PC-3 (cell line): ENCODE data around the gene UBE2D3. TPM values are rescaled to one million over a fixed set of nuclear protein-coding genes. Genes with fewer than 3 reads are reported as not detected.

ENCODE experiments used
- ATAC-seq: fragments of 200-7000 bp; cut with Tn5 transposase; 2 replicates; pipeline ENCODE4 v1.9.1; 2020; ENCODE audit warnings: mild to moderate bottlenecking, moderate library complexity
- BruUV-seq: library from RNA; stranded (reverse); fragments of 400-500 nt; replicated peaks from 2 replicates; lab custom pipeline; 2021; lab: Mats Ljungman, UMichigan
- CTCF ChIA-PET: fragments of 300-600 bp; sonication (Branson Sonifier 250); formaldehyde crosslinking; loops from one replicate; lab custom pipeline; 2022; ENCODE audit warnings: antibody characterized with exemption; lab: Charles Lee
- POLR2A ChIA-PET: fragments of 300-600 bp; sonication (Branson Sonifier 250); formaldehyde crosslinking; loops from one replicate; lab custom pipeline; 2022; ENCODE audit warnings: antibody characterized with exemption; ENCODE audit not compliant: unreplicated experiment; lab: Charles Lee
- DNase-seq: peaks from one replicate; pipeline ENCODE4 v3.0.0-alpha.2; 2015
- H2AFZ ChIP-seq: fragments of 300-600 bp; sonication (generic); 2 replicates; pipeline ENCODE4 v1.6.0; 2016; ENCODE audit warnings: antibody characterized with exemption, low read length
- H3F3A ChIP-seq: fragments of 300-600 bp; sonication (generic); one replicate; pipeline ENCODE4 v1.6.0; 2017; ENCODE audit warnings: antibody characterized with exemption, low read length, control low read depth, mild to moderate bottlenecking; ENCODE audit not compliant: unreplicated experiment
- H3K27ac ChIP-seq: fragments of 300-600 bp; sonication (generic); 2 replicates; pipeline ENCODE4 v1.5.1; 2016; ENCODE audit warnings: mild to moderate bottlenecking, low read length
- H3K27me3 ChIP-seq: fragments of 300-600 bp; sonication (generic); 2 replicates; pipeline ENCODE4 v1.6.1; 2016; ENCODE audit warnings: low read length, mixed read lengths
- H3K36me3 ChIP-seq: fragments of 300-600 bp; sonication (generic); 2 replicates; pipeline ENCODE4 v1.6.1; 2016; ENCODE audit warnings: low read depth, mixed run types, low read length, mixed read lengths
- H3K4me1 ChIP-seq: fragments of 300-600 bp; sonication (generic); 2 replicates; pipeline ENCODE4 v1.5.1; 2016; ENCODE audit warnings: low read length; ENCODE audit not compliant: insufficient read depth
- H3K4me2 ChIP-seq: fragments of 300-600 bp; sonication (generic); 2 replicates; pipeline ENCODE4 v1.6.0; 2016; ENCODE audit warnings: low read length
- H3K4me3 ChIP-seq: fragments of 300-600 bp; sonication (generic); 2 replicates; pipeline ENCODE4 v1.5.1; 2016; ENCODE audit warnings: mild to moderate bottlenecking, low read length, mixed read lengths
- H3K79me2 ChIP-seq: fragments of 300-600 bp; sonication (generic); 2 replicates; pipeline ENCODE4 v1.6.1; 2017; ENCODE audit warnings: low read length, mixed read lengths
- H3K9ac ChIP-seq: fragments of 300-600 bp; sonication (generic); 2 replicates; pipeline ENCODE4 v1.6.0; 2016; ENCODE audit warnings: mild to moderate bottlenecking, low read length
- H3K9me2 ChIP-seq: fragments of 300-600 bp; sonication (generic); replicated peaks from 2 replicates; pipeline ENCODE4 v1.6.1; 2016; ENCODE audit warnings: mixed run types, low read length, mixed read lengths
- H3K9me3 ChIP-seq: fragments of 300-600 bp; sonication (generic); 2 replicates; pipeline ENCODE4 v1.6.1; 2016; ENCODE audit warnings: low read length, mixed read lengths
- H4K20me1 ChIP-seq: fragments of 300-600 bp; sonication (generic); 2 replicates; pipeline ENCODE4 v1.6.1; 2016; ENCODE audit warnings: low read length, mixed read lengths
- CTCF ChIP-seq: fragments of 300-600 bp; sonication (generic); conservative IDR thresholded peaks from 2 replicates; pipeline ENCODE4 v1.5.1; 2017; ENCODE audit warnings: antibody characterized with exemption, low read depth, mild to moderate bottlenecking, low read length
- EZH2 ChIP-seq: fragments of 300-600 bp; sonication (generic); IDR thresholded peaks from one replicate; pipeline ENCODE4 v1.6.1; 2017; ENCODE audit warnings: antibody characterized with exemption, mild to moderate bottlenecking, low read length; ENCODE audit not compliant: unreplicated experiment
- EZH2phosphoT487 ChIP-seq: fragments of 300-600 bp; sonication (generic); IDR thresholded peaks from 2 replicates; pipeline ENCODE4 v1.6.1; 2018; ENCODE audit warnings: mild to moderate bottlenecking, antibody characterized with exemption, low read length, borderline replicate concordance
- intact Hi-C: fragments of 100-400 bp; cut with micrococcal nuclease; formaldehyde crosslinking; loops from 2 replicates; pipeline ENCODE4 v1.9.0; 2023
- total RNA-seq: library from RNA; depleted of rRNA; stranded (reverse); fragments of >200 nt; gene quantifications from 2 replicates; pipeline ENCODE4 v1.2.3, GENCODE V29; 2014

The UBE2D3 gene
- total RNA-seq, 1 experiment from 2014 or later, result 435 TPM

DNA sequence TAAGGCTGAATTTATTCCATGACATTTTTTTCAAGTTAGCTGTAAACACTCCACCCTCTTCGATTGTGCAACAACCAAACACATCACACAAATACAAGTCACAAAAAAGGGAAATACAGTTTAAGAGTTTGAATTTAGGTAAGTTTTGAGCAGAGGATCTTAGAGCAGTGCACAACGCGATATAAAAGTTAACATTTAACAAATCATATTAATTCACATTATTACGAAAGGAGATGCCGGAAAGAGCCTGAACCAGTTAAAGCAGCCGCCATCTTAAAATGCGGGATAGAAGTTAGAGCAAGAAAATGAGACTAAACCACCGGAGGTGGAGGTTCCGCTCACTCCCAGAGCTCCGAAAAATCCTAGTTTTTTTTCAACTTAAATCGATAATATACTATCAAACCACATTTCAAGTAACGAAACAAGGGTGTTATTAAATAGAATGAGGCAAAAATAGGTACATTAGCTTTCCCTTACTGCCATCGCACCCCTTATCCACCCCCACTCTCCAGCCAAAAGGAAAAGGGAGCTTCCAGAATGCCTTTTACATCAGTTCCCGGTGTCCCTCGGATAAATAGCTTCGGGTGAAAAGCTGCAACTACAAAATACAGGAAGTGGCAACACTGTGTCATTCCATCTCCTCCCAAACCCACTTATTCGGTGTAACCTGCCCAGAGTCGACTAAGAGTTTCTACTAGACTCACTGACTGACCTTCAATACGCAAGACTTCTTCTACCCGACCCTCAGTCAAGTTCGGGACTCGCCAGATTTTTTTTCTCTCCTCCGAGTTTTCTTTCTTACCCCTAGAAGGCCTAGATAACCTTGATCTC lies 1.9 kb downstream of the UBE2D3 start:
- TF ChIP-seq CTCF, result no peak
- TF ChIP-seq EZH2phosphoT487, result no peak
- no peak for TF ChIP-seq EZH2
- no peaks in the 10 kb centered on the region for H3K27me3 ChIP-seq
- peaks cover 58% of the 10 kb centered on the region for H4K20me1 ChIP-seq
- peak overlapping the region; percentile 93 for H3K4me3 ChIP-seq
- H2AFZ ChIP-seq, result no peak overlapping the region
- H3K9ac ChIP-seq, result peak overlapping the region; percentile 100
- ChIA-PET POLR2A (interaction anchor here (0.5 to 0.7 kb wide), 2 partner anchors 45 to 251 kb away, joined by 3 read pairs; partner anchors contain the start of gene SLC9B2), CTCF (interaction anchor here (0.6 kb wide), 1 partner anchor 205 kb away, joined by 3 read pairs; no protein-coding TSS in a partner anchor)
- H3K4me1 ChIP-seq, result peaks cover 30% of the 10 kb centered on the region
- H3F3A ChIP-seq, result no peaks in the 10 kb centered on the region
- H3K4me2 ChIP-seq, result peak overlapping the region; percentile 96
- peak overlapping the region; percentile 99 for H3K27ac ChIP-seq
- peaks cover 78% of the 10 kb centered on the region for H3K79me2 ChIP-seq
- no TSS peak for BruUV-seq
- ATAC-seq (no peak), DNase-seq (peak; percentile 65)
- no peaks in the 10 kb centered on the region for H3K9me2 ChIP-seq
- H3K9me3 ChIP-seq, result no peaks in the 10 kb centered on the region
- peaks cover 29% of the 10 kb centered on the region for H3K36me3 ChIP-seq
- intact Hi-C loops, result loop anchor here (2.0 to 10.0 kb wide), 3 partner anchors 65 to 391 kb away; partner anchors contain the start of genes BDH2 and MANBA

- Histone ChIP-seq H3K9me3 (no peaks in the 10 kb centered on the region), H3K9me2 (no peaks in the 10 kb centered on the region), H3K27ac (no peak overlapping the region), H3F3A (no peaks in the 10 kb centered on the region), H3K4me1 (peaks cover 30% of the 10 kb centered on the region), H3K9ac (peak overlapping the region; percentile 100), H3K27me3 (no peaks in the 10 kb centered on the region), H4K20me1 (peaks cover 69% of the 10 kb centered on the region), H3K4me2 (peak overlapping the region; percentile 96), H2AFZ (no peak overlapping the region), H3K36me3 (peaks cover 35% of the 10 kb centered on the region), H3K4me3 (peak overlapping the region; percentile 93), H3K79me2 (peaks cover 89% of the 10 kb centered on the region)
- intact Hi-C loops, result loop anchor here (2.0 to 10.0 kb wide), 3 partner anchors 64 to 390 kb away; partner anchors contain the start of genes BDH2 and MANBA
- no peak for ATAC-seq
- no peak for DNase-seq
- ChIA-PET POLR2A (no interaction called here), CTCF (interaction anchor here (0.6 kb wide), 1 partner anchor 8 kb away, joined by 3 read pairs; no protein-coding TSS in a partner anchor)
- no peak for TF ChIP-seq EZH2phosphoT487
- TF ChIP-seq CTCF, result no peak
- no peak for TF ChIP-seq EZH2
- no TSS peak for BruUV-seq
These were observed 3.0 kb downstream of the UBE2D3 start for GRCh38 chr4:102824398-102824797.
